Medulla oblongata (tissue), 1 donor: ENCODE results near the gene PLCXD1.
"Not testable (repeated sequence)": the region's sequence is repeated elsewhere in the genome, so short reads cannot be mapped to it uniquely, and the experiment has no call there.

ENCODE experiments used
- DNase-seq: peaks from one replicate; pipeline ENCODE4 v3.0.0-alpha.2; 2015; ENCODE audit errors: extremely low spot score

Gene PLCXD1

DNA sequence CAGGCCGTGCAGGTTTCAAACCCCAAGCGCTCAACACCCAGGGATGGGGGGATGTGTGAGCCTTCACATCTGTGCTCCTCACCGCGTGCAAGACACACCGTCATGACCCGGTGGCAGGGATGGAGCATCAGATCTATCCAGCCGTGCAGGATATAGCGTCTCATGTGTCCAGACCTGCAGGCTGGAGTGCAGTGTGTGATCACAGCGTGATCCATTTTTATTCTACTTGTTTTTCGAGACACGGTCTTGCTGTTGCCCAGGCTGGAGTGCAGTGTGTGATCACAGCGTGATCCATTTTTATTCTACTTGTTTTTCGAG is 70.1 kb downstream of the PLCXD1 start:
- not testable (repeated sequence) for DNase-seq

DNA sequence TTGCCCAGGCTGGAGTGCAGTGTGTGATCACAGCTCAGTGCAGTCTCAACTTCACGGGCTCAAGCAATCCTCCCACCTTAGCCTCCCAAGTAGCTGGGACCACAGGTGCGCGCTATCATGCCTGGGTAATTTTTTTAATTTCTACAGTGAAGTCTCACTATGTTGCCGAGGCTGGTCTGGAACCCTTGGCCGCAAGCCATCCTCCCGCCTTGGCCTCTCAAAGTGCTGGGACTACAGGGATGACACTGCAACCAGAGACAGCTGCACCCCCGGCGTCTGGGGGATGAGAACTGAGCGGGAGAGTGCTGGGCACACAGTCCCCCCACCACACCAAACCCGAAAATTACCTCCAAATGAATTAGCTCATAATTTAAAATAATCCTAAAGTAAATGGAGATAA is 70.6 kb downstream of the PLCXD1 start:
- DNase-seq: no peak

DNA sequence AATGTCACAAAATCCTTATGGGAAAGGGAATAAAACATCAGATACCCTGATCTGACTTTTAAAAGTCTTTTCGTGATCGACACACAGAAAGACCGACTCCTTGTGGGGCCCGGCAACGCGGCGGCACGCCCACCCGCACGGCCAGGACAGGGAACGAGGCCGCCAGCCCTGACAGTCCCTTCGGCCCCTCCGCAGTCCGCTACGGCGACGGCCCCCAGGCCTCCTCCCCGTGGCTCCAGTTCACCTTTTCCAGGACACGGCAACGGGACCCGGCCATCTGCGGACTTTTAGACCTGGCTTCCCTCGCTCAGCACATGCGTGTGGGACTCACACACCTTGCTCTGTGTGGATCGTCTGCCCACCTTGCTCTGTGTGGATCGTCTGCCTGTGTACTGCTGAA is 71.0 kb downstream of the PLCXD1 start:
- DNase-seq: no peak

DNA sequence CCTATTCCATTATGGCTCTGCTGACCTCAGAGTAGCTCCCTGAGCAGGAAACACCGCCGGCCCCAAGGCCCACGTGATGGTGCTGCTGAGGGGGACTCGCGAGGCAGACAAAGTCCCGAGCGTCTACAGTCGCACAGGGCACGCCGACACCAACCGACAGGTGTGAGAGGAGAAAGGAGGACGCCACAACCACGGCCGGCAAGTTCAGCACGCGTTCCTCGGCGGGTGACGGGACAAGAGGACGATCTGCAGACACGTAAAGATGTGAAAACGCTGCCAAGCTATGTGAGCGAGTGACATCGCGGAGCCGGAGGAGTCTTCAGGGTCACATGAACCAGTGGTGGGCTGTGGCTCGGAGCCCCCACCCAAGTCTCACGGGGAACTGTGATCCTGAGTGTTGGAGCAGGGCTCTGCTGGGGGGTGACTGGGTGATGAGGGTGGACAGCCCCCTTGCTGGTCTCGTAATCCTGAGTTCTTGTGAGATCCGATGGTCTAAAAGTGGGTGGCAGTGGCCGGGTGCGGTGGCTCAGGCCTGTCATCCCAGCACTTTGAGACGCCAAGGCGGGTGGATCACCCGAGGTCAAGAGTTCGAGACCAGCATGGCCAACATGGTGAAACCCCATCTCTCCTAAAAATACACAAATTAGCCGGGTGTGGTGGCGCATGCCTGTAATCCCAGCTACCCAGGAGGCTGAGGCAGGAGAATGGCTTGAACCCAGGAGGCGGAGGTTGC is 71.6 kb downstream of the PLCXD1 start:
- no peak for DNase-seq
